ENCODE results near the gene VCAN. TPM values are rescaled to one million over a fixed set of nuclear protein-coding genes. Genes with fewer than 3 reads are reported as not detected.

VCAN gene
- total RNA-seq, 1 donor from 2014 or later, result 203 TPM

DNA sequence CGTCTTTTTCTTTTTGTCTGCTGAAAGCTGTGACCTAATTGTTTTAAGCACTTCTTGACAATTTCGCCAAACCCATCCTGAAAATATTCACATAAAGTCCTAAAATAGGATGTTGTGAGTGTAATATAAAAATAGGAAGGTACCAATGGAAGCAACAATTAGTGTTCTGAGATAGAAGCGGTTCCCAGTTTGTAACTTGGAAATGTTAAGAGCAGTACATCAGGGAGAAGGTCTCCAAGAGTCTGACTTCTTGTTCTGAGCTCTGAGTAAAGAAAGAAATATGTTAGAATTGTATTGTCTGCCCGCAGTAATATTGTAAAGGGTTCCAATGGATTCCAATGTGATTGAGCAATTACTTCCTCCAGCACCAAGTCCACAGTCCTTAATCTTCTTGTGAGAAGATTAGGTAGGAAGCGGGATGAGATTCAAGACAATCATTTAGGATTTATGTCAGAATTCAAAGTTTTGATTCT is 3.9 kb downstream of the VCAN start:
- Mint-ChIP-seq H3K9me3 (ENCODE audit: unreplicated experiment) (no peaks in the 10 kb centered on the region), H3K27ac (ENCODE audit: unreplicated experiment) (peak overlapping the region; percentile 54), H3K27me3 (ENCODE audit: unreplicated experiment) (peaks cover 10% of the 10 kb centered on the region), H3K4me3 (ENCODE audit: unreplicated experiment) (peak overlapping the region; percentile 86), H3K36me3 (ENCODE audit: low read depth, unreplicated experiment) (no peaks in the 10 kb centered on the region), H3K4me1 (ENCODE audit: unreplicated experiment) (peaks cover 32% of the 10 kb centered on the region)
- TF ChIP-seq, protein P1, sequence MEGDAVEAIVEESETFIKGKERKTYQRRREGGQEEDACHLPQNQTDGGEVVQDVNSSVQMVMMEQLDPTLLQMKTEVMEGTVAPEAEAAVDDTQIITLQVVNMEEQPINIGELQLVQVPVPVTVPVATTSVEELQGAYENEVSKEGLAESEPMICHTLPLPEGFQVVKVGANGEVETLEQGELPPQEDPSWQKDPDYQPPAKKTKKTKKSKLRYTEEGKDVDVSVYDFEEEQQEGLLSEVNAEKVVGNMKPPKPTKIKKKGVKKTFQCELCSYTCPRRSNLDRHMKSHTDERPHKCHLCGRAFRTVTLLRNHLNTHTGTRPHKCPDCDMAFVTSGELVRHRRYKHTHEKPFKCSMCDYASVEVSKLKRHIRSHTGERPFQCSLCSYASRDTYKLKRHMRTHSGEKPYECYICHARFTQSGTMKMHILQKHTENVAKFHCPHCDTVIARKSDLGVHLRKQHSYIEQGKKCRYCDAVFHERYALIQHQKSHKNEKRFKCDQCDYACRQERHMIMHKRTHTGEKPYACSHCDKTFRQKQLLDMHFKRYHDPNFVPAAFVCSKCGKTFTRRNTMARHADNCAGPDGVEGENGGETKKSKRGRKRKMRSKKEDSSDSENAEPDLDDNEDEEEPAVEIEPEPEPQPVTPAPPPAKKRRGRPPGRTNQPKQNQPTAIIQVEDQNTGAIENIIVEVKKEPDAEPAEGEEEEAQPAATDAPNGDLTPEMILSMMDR (IDR thresholded peaks at IDR 0.05; ENCODE audit: unreplicated experiment), result no peak
- no peak for DNase-seq (ENCODE audit: low spot score)

- peaks cover 10% of the 10 kb centered on the region for H3K27me3 Mint-ChIP-seq (ENCODE audit: unreplicated experiment)
- peaks cover 28% of the 10 kb centered on the region for H3K4me1 Mint-ChIP-seq (ENCODE audit: unreplicated experiment)
- DNase-seq (ENCODE audit: low spot score), result no peak
Observed at GRCh38 chr5:83475935-83476814, 4.6 kb downstream of the VCAN start.

GRCh38 chr5:83482961-83483360 is 11.4 kb downstream of the VCAN start:
- Mint-ChIP-seq H3K36me3 (ENCODE audit: low read depth, unreplicated experiment) (peaks cover 25% of the 10 kb centered on the region), H3K27me3 (ENCODE audit: unreplicated experiment) (no peaks in the 10 kb centered on the region), H3K4me3 (ENCODE audit: unreplicated experiment) (no peak overlapping the region), H3K27ac (ENCODE audit: unreplicated experiment) (no peak overlapping the region), H3K4me1 (ENCODE audit: unreplicated experiment) (peaks cover 3% of the 10 kb centered on the region), H3K9me3 (ENCODE audit: unreplicated experiment) (no peaks in the 10 kb centered on the region)
- no peak for DNase-seq (ENCODE audit: low spot score)
- TF ChIP-seq, protein P1 (IDR thresholded peaks at IDR 0.05; ENCODE audit: unreplicated experiment), result no peak

More at GRCh38 chr5:83475935-83476814, 4.6 kb downstream of the VCAN start:
- H3K27ac Mint-ChIP-seq (ENCODE audit: unreplicated experiment), result peak overlapping the region; percentile 49
- no peaks in the 10 kb centered on the region for H3K9me3 Mint-ChIP-seq (ENCODE audit: unreplicated experiment)
- H3K36me3 Mint-ChIP-seq (ENCODE audit: low read depth, unreplicated experiment), result no peaks in the 10 kb centered on the region
- H3K4me3 Mint-ChIP-seq (ENCODE audit: unreplicated experiment), result no peak overlapping the region
- TF ChIP-seq, protein P1 (IDR thresholded peaks at IDR 0.05; ENCODE audit: unreplicated experiment), result no peak

- TF ChIP-seq, protein P1 (IDR thresholded peaks at IDR 0.05; ENCODE audit: unreplicated experiment), result no peak
- Mint-ChIP-seq H3K9me3 (ENCODE audit: unreplicated experiment) (no peaks in the 10 kb centered on the region), H3K4me1 (ENCODE audit: unreplicated experiment) (peaks cover 3% of the 10 kb centered on the region), H3K27ac (ENCODE audit: unreplicated experiment) (no peak overlapping the region), H3K27me3 (ENCODE audit: unreplicated experiment) (no peaks in the 10 kb centered on the region), H3K4me3 (ENCODE audit: unreplicated experiment) (peak overlapping the region; percentile 17), H3K36me3 (ENCODE audit: low read depth, unreplicated experiment) (peaks cover 25% of the 10 kb centered on the region)
- DNase-seq (ENCODE audit: low spot score), result no peak
Observed at GRCh38 chr5:83484294-83484693, 12.8 kb downstream of the VCAN start.

GRCh38 chr5:83485842-83486241 is 14.3 kb downstream of the VCAN start:
- H3K4me1 Mint-ChIP-seq (ENCODE audit: unreplicated experiment), result peaks cover 3% of the 10 kb centered on the region
- no peaks in the 10 kb centered on the region for H3K27me3 Mint-ChIP-seq (ENCODE audit: unreplicated experiment)
- no peaks in the 10 kb centered on the region for H3K9me3 Mint-ChIP-seq (ENCODE audit: unreplicated experiment)
- peaks cover 29% of the 10 kb centered on the region for H3K36me3 Mint-ChIP-seq (ENCODE audit: low read depth, unreplicated experiment)
- H3K27ac Mint-ChIP-seq (ENCODE audit: unreplicated experiment), result no peak overlapping the region
- DNase-seq (ENCODE audit: low spot score), result no peak
- TF ChIP-seq, protein P1 (IDR thresholded peaks at IDR 0.05; ENCODE audit: unreplicated experiment), result no peak
- no peak overlapping the region for H3K4me3 Mint-ChIP-seq (ENCODE audit: unreplicated experiment)

Measured in endothelial cell (in vitro differentiated cells).